GM12878 (cell line): ENCODE results near the gene BACE2. TPM values are rescaled to one million over a fixed set of nuclear protein-coding genes. Genes with fewer than 3 reads are reported as not detected.

Experiments
- ATAC-seq: fragments of 200-7000 bp; cut with Tn5 transposase; 3 replicates; pipeline ENCODE4 v1.9.1; 2020; ENCODE audit warnings: mild to moderate bottlenecking, moderate library complexity
- BruUV-seq: library from RNA; stranded (reverse); fragments of 400-500 nt; replicated peaks from 2 replicates; lab custom pipeline; 2021; lab: Mats Ljungman, UMichigan
- CTCF ChIA-PET: fragments of 300-600 bp; sonication (Branson Sonifier 250); formaldehyde crosslinking; extraction: SDS; loops from one replicate; lab custom pipeline; 2021; ENCODE audit warnings: inconsistent platforms; lab: Yijun Ruan, JAX
- POLR2A ChIA-PET: fragments of 350-600 bp; formaldehyde crosslinking; extraction: SDS; loops from one replicate; lab custom pipeline; 2021; ENCODE audit warnings: inconsistent platforms; lab: Charles Lee
- RAD21 ChIA-PET: fragments of 300-600 bp; sonication (Branson Sonifier 250); formaldehyde crosslinking; loops from one replicate; lab custom pipeline; 2023; ENCODE audit warnings: antibody characterized with exemption; ENCODE audit not compliant: unreplicated experiment; lab: Charles Lee
- SMC1A ChIA-PET: fragments of 300-600 bp; sonication (Branson Sonifier 250); formaldehyde crosslinking; loops from one replicate; lab custom pipeline; 2023; ENCODE audit not compliant: unreplicated experiment, uncharacterized antibody; lab: Charles Lee
- DNase-seq: peaks from one replicate; pipeline ENCODE4 v3.0.0-alpha.2; 2011; ENCODE audit warnings: low read depth, low spot score
- FAIRE-seq: peaks from 3 replicates; lab custom pipeline; 2011; peaks lifted over from hg19 to GRCh38; lab: Jason Lieb, UNC
- H2AFZ ChIP-seq: 2 replicates; pipeline ENCODE4 v1.6.0; 2011; ENCODE audit warnings: low read depth, low read length, control low read depth; ENCODE audit not compliant: control insufficient read depth
- H3K27ac ChIP-seq: 2 replicates; pipeline ENCODE4 v1.5.1; 2011; ENCODE audit warnings: control low read depth; ENCODE audit not compliant: control insufficient read depth, insufficient read depth
- H3K27me3 ChIP-seq, 2 experiments: replicated peaks in 1 of 2; 2 replicates each; pipeline versions ENCODE4 v1.6.0 to v1.6.1; 2011; ENCODE audit warnings: low read length in 1 of 2; ENCODE audit not compliant: control insufficient read depth in 2 of 2, insufficient read depth in 2 of 2
- H3K36me3 ChIP-seq, 2 experiments: 2 replicates each; pipeline ENCODE4 v1.5.1; 2011; ENCODE audit warnings: low read length in 1 of 2; ENCODE audit not compliant: control insufficient read depth in 2 of 2, insufficient read depth in 2 of 2
- H3K4me1 ChIP-seq: 2 replicates; pipeline ENCODE4 v1.6.1; 2011; ENCODE audit warnings: mild to moderate bottlenecking, low read length, moderate library complexity, mixed read lengths; ENCODE audit not compliant: control insufficient read depth, insufficient read depth
- H3K4me2 ChIP-seq: 2 replicates; pipeline ENCODE4 v1.6.0; 2011; ENCODE audit warnings: control low read depth; ENCODE audit not compliant: control insufficient read depth, insufficient read depth
- H3K4me3 ChIP-seq: fragments of 200-600 bp; sonication (generic); 2 replicates; pipeline ENCODE4 v1.5.1; 2016
- H3K79me2 ChIP-seq: 2 replicates; pipeline ENCODE4 v1.6.0; 2011; ENCODE audit warnings: low read length; ENCODE audit not compliant: control insufficient read depth, insufficient read depth
- H3K9ac ChIP-seq: 2 replicates; pipeline ENCODE4 v1.8.0; 2011; ENCODE audit warnings: low read length, control low read depth, mixed read lengths; ENCODE audit not compliant: control insufficient read depth, insufficient read depth
- H3K9me3 ChIP-seq: replicated peaks from 3 replicates; pipeline ENCODE4 v1.5.1; 2011; ENCODE audit warnings: mild to moderate bottlenecking, low read length; ENCODE audit not compliant: control insufficient read depth, insufficient read depth
- H4K20me1 ChIP-seq: 2 replicates; pipeline ENCODE4 v1.6.0; 2011; ENCODE audit not compliant: control insufficient read depth, insufficient read depth
- BMI1 ChIP-seq: fragments of 450-650 bp; IDR thresholded peaks from 2 replicates; pipeline ENCODE4 v1.6.1; 2016; ENCODE audit warnings: mild to moderate bottlenecking, moderate library complexity, borderline replicate concordance
- CEBPB ChIP-seq, 2 experiments: fragments of 150-350 bp in 1 of 2; IDR thresholded peaks; 2 replicates each; pipeline ENCODE4 v1.6.1; 2012 to 2014; ENCODE audit warnings: low read depth in 2 of 2, low read length in 2 of 2, borderline replicate concordance in 1 of 2, inconsistent platforms in 1 of 2
- JUND ChIP-seq: IDR thresholded peaks from 2 replicates; pipeline ENCODE4 v1.6.1; 2012; ENCODE audit warnings: low read depth, mild to moderate bottlenecking, low read length, improper control_type of control experiment, moderate library complexity
- KDM1A ChIP-seq: fragments of 200-600 bp; sonication (generic); IDR thresholded peaks from 2 replicates; pipeline ENCODE4 v1.6.1; 2016; ENCODE audit warnings: borderline replicate concordance
- KLF5 ChIP-seq: fragments of 450-650 bp; IDR thresholded peaks from 2 replicates; pipeline ENCODE4 v1.6.1; 2014; ENCODE audit warnings: mild to moderate bottlenecking; ENCODE audit not compliant: partially characterized antibody
- MEF2A ChIP-seq: IDR thresholded peaks from 2 replicates; pipeline ENCODE4 v1.6.1; 2011; ENCODE audit warnings: low read depth, mild to moderate bottlenecking, low read length, moderate library complexity; ENCODE audit not compliant: insufficient read depth
- MTA3 ChIP-seq: IDR thresholded peaks from 2 replicates; pipeline ENCODE4 v1.6.1; 2012; ENCODE audit warnings: low read length, inconsistent platforms, borderline replicate concordance
- NFXL1 ChIP-seq: fragments of 450-650 bp; IDR thresholded peaks from 2 replicates; pipeline ENCODE4 v1.6.1; 2017; ENCODE audit warnings: antibody characterized with exemption, mild to moderate bottlenecking, borderline replicate concordance
- NFYA ChIP-seq: IDR thresholded peaks from 2 replicates; pipeline ENCODE4 v1.6.1; 2011; ENCODE audit warnings: low read depth, mild to moderate bottlenecking, low read length, improper control_type of control experiment, borderline replicate concordance
- ZNF207 ChIP-seq: fragments of 450-650 bp; IDR thresholded peaks from 2 replicates; pipeline ENCODE4 v1.6.1; 2014; ENCODE audit warnings: antibody characterized with exemption, mild to moderate bottlenecking, borderline replicate concordance
- ZNF384 ChIP-seq: IDR thresholded peaks from 2 replicates; pipeline ENCODE4 v1.6.1; 2012; ENCODE audit warnings: low read depth, mild to moderate bottlenecking, low read length, improper control_type of control experiment, borderline replicate concordance
- ZNF687 ChIP-seq: fragments of 450-650 bp; IDR thresholded peaks from 2 replicates; pipeline ENCODE4 v1.6.1; 2017; ENCODE audit warnings: mild to moderate bottlenecking, moderate library complexity
- WGBS: methylation state at CpG from one replicate; pipeline ENCODE4 v1.1.6; 2016; ENCODE audit warnings: low lambda C conversion rate; ENCODE audit not compliant: insufficient replicate concordance, insufficient coverage; ENCODE audit errors: missing lambda C conversion rate; 5-methylcytosine and 5-hydroxymethylcytosine counted together
- in situ Hi-C: fragments of 300-500 bp; cut with MboI; formaldehyde crosslinking; loops from 9 replicates; pipeline ENCODE4 v1.14.3; 2018; ENCODE audit warnings: mixed read lengths
- intact Hi-C: fragments of 100-400 bp; cut with micrococcal nuclease; formaldehyde crosslinking; loops from one replicate; pipeline ENCODE4 v1.14.2; 2022; ENCODE audit not compliant: unreplicated experiment
- polyA plus RNA-seq, 11 experiments: library from polyadenylated mRNA; depleted of rRNA in 4 of 11; unstranded in 6 of 11; stranded (reverse) in 5 of 11; fragments of >200 nt; fragmentation: Nextera tagmentation in 4 of 11; fragmentation: Illumina TruSeq in 1 of 11; extraction: Ambion mirVana in 4 of 11; extraction: Trizol in 1 of 11; gene quantifications; 1 replicate in 1 of 11; 2 replicates in 10 of 11; pipeline versions ENCODE4 v1.2.1 to v1.2.3, GENCODE V29; 2011 to 2016; ENCODE audit warnings: inconsistent platforms in 2 of 11, missing spikeins in 2 of 11, low read depth in 1 of 11
- total RNA-seq, 4 experiments: library from RNA; depleted of rRNA in 3 of 4; stranded (reverse); fragments of >200 nt in 3 of 4; fragmentation: Illumina TruSeq in 1 of 4; extraction: Trizol in 1 of 4; gene quantifications; 2 replicates each; pipeline versions ENCODE4 v1.2.1 to v1.2.3, GENCODE V29; 2013 to 2021
- TF ChIP-seq, protein P1 (sequence below): fragments of 450-650 bp; IDR thresholded peaks from 2 replicates; pipeline ENCODE4 v1.6.1; 2017; ENCODE audit warnings: antibody characterized with exemption, mild to moderate bottlenecking, moderate library complexity
- TF ChIP-seq, protein P2 (sequence below): IDR thresholded peaks from 2 replicates; pipeline ENCODE4 v1.6.1; 2012; ENCODE audit warnings: low read depth, low read length, improper control_type of control experiment

BACE2 gene
- total and polyA plus RNA-seq, 10 of the 15 experiments (the other 5 are each of a cell fraction or from before 2014, with no cell fraction given): 0.04 to 0.69 (median 0.18) TPM; not detected in 5

- TF ChIP-seq KLF5 (no peak), MTA3 (no peak), NFXL1 (no peak)
These were observed 60.5 kb downstream of the BACE2 start (continued) for GRCh38 chr21:41228492-41228891.

DNA sequence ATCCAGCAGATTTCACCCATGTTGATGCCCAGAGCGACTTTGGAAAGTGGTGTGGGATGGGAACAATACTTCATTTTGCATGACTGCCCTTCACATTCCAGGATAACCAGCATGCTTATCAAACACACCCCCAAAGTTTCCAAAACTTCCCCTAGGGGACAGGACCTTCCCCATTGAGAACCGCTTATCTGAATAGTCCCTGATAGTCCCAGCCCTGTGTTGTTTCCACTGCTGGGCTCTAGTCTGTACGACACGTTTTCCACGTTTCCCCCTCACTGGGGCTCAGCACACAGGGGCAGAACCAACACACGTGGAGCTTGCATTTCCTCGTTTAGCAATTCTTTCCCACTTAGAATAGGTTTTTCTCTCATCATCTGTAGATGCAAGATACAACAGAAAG is 61.0 kb downstream of the BACE2 start:
- BruUV-seq: no TSS peak
- Histone ChIP-seq H3K27me3 (peaks cover 0 to 6% of the 10 kb centered on the region in 2 experiments; a peak in 2 of 4 replicates), H3K9me3 (no peaks in the 10 kb centered on the region; the same call in 2 of the 3 replicates), H3K4me1 (no peaks in the 10 kb centered on the region; the same call in 1 of the 2 replicates), H3K9ac (no peak overlapping the region), H3K79me2 (no peaks in the 10 kb centered on the region), H2AFZ (no peak overlapping the region), H3K27ac (no peak overlapping the region), H3K36me3 (no peaks in the 10 kb centered on the region), H4K20me1 (no peaks in the 10 kb centered on the region), H3K4me3 (no peak overlapping the region), H3K4me2 (no peak overlapping the region)
- ChIA-PET POLR2A (no interaction called here), RAD21 (no interaction called here), SMC1A (no interaction called here), CTCF (no interaction called here)
- DNase-seq: no peak
- no peak for FAIRE-seq
- ATAC-seq: no peak
- intact Hi-C loops (no loop called here), in situ Hi-C loops (no loop called here)
- 5% methylated on average over 7 of the region's 7 CpGs for WGBS
- no peak for TF ChIP-seq ZNF207
- TF ChIP-seq JUND: no peak
- no peak for TF ChIP-seq CEBPB (IDR thresholded peaks at IDR 0.05; ENCODE audit: borderline replicate concordance in 1 of 2, low read depth in 2 of 2, low read length in 2 of 2)
- no peak for TF ChIP-seq ZNF687
- no peak for TF ChIP-seq ZNF384
- TF ChIP-seq KDM1A: no peak
- TF ChIP-seq, protein P1, sequence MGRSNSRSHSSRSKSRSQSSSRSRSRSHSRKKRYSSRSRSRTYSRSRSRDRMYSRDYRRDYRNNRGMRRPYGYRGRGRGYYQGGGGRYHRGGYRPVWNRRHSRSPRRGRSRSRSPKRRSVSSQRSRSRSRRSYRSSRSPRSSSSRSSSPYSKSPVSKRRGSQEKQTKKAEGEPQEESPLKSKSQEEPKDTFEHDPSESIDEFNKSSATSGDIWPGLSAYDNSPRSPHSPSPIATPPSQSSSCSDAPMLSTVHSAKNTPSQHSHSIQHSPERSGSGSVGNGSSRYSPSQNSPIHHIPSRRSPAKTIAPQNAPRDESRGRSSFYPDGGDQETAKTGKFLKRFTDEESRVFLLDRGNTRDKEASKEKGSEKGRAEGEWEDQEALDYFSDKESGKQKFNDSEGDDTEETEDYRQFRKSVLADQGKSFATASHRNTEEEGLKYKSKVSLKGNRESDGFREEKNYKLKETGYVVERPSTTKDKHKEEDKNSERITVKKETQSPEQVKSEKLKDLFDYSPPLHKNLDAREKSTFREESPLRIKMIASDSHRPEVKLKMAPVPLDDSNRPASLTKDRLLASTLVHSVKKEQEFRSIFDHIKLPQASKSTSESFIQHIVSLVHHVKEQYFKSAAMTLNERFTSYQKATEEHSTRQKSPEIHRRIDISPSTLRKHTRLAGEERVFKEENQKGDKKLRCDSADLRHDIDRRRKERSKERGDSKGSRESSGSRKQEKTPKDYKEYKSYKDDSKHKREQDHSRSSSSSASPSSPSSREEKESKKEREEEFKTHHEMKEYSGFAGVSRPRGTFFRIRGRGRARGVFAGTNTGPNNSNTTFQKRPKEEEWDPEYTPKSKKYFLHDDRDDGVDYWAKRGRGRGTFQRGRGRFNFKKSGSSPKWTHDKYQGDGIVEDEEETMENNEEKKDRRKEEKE: no peak
- TF ChIP-seq MEF2A: no peak
- TF ChIP-seq BMI1: no peak
- TF ChIP-seq, protein P2, sequence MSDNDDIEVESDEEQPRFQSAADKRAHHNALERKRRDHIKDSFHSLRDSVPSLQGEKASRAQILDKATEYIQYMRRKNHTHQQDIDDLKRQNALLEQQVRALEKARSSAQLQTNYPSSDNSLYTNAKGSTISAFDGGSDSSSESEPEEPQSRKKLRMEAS: no peak
- TF ChIP-seq NFYA: no peak
